Stimulated activated CD4-positive, alpha-beta T cell treated with anti-CD3 and anti-CD28 coated beads, Interleukin-12 subunit alpha, Interleukin-12 subunit beta, amount 100 ng/mL, for 48 hours (primary cell): ENCODE results near the gene BANK1.

Source experiments
- DNase-seq, 3 donors: peaks; one replicate each; pipeline ENCODE4 v3.0.0-alpha.2; 2020; ENCODE audit warnings: low read depth in 2 of 3, low spot score in 1 of 3

BANK1 gene

DNA sequence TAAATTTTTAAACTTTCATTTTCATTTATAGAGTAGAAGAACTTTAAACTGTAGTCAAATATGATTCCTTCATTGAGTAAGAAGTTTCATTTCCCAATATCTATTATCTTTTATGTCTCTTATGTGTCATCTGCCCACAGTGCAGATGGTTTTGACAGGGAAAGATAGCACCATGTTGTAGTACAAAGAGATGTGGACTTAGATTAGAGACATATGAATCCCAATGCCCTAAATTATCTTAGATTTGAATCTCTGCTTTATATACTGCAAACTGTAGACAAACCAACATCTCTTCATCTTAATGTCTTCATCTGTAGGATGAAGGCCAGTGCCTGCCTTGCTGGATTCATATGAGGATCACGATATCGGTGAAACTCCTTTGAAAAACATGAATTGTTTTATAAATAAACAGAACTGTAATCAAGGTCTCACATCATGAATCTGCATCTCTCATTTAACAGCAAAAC lies 217.5 kb downstream of the BANK1 start:
- DNase-seq, result no peak

DNA sequence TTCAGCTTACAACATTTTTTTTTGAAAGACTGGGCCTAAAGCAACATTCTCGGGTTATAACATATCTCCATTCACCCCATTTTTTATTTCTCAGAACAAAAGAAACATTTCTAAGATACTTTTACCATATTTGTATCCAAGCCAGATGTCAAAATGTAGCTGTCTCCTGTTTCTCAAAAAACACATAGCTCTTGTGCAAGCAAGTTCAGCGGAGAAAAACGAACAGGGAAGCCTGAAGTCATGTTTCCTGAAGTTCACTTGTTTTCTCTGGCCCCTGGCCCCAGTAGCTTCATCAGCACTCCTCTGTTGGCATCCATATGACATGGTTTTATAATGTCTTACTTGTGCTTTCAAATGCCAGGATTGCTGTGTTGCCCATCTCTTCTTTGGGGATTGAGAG lies 218.2 kb downstream of the BANK1 start:
- DNase-seq, result no peak

DNA sequence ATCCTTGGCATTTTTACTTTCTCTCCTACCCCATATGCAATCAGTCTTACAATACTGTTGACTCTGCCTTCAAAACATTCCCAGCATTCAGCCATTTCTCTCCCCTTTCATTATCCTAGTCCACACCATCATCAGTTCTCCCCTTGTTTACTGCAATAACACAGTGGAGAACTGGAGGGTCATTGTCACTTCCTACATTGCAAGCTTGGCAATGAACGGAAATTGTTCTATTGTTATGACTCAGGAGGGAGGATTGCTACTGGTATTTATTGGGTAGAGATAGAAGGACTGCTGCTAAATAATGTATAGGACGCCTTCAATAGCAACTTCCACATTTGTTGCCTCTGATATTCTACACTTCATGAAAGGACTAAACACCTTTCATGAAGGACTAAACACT lies 231.8 kb downstream of the BANK1 start:
- no peak for DNase-seq

DNA sequence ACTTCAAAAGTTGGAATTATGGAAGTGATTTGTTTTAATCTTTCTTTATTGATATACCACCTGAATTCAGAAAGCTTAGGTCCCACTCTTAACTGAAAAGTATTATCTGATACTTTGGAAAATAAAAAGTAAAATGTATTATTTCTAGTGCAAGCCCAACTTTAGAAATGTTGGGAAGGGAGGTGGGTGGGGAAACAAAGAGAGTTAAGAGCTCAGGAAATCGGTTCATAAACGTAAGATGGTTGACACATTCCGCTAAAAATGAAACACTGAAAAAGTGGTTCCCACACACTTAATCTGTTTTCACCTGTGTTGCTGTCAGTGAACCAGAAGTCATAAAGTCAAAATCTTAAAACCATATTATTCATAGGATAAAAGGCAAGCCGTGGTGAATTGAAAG lies 237.4 kb downstream of the BANK1 start:
- DNase-seq, result no peak

DNA sequence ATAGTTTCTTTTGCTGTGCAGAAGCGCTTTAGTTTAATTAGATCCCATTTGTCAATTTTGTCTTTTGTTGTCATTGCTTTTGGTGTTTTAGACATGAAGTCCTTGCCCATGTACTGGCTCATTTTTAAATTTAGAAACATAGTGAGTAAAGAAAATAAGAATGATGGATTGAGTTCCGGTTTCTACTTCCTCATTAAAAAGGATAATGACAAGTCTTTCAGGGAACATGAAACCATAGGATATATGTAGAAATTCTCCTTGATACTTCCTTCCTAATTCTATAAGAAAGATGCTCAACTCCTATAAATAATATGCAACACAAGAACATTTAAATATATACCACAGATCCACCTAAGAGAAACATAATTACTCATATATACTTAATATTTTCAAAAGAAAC lies 240.9 kb downstream of the BANK1 start:
- no peak for DNase-seq

DNA sequence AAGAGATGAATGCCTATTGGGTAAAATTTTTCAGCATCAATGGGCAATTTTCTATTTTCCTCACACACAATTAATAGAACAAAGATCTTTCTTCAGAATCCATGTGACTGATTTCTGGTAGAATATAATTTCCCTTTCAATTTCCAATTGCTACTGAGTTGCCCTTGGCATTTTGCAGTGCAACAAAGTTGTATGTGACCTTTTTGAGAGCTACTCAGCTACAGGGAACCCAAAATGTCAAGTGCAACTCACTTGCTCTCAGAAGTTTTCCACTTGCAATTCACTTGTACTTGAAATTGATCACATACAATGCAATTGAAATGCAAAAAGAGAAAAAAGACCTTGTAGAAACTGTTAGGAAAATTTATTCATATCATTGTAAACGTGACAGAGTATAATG lies 245.5 kb downstream of the BANK1 start:
- no peak for DNase-seq

DNA sequence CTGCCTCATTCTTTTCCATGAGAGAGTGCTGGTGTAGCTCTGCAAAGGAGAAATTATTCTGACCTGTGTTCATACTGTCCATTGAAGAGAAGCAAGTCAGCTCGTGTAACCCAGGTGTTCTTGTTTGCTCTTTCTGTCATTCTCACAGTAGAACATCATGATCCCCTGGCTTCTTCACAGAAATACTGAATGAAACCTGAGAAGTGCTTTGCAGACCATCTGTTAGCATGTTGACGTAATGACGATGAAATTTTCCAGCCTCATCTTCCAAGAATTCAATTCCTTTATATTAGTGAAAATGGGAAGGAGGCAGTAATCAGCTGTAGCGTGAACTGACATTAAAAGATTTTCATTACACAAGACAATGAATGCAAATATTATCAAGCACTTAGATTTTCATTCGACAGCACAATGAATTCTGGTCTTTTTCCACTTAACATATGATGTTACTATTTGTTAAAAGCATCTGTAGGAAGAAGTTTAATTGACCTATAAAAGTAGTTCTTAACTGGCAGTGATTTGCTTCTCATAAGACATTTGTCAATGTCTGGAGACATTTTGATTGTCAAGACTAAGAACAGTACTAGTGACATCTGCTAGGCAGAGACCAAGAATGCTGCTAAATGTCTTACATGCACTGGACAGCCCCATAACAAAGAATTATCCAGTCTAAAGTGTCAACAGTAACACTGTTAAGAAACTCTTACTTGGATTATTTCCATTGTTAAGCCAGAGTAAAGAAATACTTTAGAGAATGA lies 246.3 kb downstream of the BANK1 start:
- DNase-seq, result no peak

DNA sequence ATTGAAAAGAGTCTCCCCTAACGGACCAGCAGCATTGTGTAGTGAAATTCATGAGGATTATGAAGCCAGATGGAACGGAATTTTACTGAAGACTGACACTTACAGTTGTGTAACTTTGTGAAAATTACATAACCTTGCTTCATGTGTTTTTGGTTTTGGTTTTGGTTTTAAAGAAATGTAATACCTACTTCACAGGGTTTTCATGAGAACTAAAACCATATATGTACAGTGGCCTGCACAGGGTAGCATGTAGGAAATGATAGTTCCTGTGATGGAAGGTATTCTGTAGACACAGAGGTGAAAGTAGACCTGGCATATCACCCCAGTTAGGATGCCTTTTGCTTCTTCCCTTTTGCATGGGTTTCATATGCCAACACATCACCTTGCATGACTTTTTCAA lies 247.0 kb downstream of the BANK1 start:
- DNase-seq, result no peak

DNA sequence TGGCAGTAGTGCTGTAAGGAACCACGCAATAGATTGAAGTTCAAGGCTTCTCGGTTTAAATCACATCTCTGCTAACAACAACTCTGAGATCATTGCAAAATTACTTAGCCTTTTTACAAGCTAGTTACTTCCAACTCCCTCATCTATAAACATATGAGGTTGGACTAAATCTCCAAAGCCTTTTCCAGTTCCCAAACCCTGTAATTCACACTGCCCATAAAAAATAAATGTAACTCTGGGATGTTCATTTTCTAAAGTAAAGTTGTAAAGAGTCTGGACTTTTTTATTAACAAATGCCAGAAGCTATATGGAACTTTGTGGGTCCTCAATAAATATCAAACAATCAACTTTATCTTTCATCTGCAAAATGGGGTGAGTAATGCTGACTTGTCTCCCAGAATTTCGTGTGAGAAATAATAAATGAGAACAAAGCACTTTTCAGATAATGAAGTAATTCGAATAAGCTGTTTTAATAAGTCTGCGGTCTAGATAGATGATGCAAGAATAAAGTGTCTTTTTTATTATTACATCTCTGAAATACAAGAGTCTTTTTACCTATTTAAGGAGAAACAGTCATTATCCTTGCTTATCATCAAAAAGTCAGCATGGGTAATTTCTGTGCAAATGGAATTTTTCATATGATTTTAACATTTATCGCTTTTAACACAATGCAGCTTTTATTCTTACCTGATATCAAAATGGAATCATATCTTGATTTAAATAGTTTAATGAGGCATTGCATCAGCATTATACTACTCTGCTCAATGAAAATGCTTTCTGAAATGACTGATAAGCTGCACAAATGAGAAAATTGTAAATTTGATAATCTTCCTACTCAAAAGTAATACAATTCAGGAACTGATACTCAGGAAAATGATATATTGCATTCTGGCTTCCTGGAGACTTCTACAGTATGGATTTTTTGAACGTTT lies 252.6 kb downstream of the BANK1 start:
- DNase-seq, result no peak

DNA sequence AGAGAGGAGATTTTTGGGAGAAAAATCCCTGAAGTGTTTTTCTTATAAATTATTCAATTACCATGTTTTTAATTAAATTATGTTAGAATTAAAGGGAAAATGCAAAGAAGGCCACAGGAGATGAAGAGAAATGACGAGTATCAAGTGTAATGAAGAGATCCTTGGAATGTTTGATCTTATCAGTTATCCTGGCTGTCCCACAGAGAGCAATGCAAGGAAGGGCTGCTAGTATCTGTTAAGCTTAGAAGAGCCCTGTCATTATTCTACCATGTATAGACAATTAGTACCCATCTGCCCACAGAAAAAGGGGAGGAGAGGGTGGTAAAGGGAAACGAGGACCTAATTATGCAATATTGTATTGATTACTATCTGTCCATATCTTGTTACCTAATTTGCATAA lies 257.1 kb downstream of the BANK1 start:
- no peak for DNase-seq

DNA sequence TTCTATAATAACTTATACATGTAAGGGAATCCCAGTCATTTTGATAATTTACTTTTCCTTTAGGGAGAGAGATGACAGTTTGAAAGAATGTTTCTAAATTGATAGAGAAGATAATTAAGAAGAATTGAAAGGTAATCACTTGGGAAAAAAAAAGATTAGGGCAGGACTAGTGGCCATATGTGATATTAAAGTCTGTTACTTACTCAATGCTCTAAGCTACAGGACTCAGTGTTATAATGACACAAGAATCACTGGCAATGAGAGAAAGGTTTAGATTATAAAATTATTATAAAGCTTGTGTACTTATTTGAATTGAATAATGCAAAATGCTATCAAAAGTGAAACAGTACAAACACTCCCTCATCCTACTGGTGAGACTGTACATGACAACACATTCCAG lies 265.3 kb downstream of the BANK1 start:
- no peak for DNase-seq

DNA sequence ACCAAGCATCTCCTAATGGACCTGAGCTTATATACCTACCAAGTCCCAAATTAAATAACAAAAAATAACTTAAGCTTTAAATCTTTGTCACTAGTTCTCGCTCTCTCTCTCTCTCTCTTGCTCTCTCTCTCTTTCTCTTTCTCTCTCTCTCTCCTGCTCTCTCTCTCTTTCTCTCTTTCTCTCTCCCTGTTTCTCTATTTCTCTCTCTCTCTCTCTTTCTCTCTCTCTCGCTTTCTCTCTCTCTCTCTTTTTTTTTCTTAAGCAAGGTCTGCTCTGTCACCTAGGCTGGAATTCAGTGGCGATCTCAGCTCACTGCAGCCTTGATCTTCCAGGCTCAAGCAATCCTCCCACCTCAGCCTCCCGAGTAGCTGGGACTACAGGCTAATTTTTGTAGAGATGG lies 266.6 kb downstream of the BANK1 start:
- DNase-seq, result no peak

DNA sequence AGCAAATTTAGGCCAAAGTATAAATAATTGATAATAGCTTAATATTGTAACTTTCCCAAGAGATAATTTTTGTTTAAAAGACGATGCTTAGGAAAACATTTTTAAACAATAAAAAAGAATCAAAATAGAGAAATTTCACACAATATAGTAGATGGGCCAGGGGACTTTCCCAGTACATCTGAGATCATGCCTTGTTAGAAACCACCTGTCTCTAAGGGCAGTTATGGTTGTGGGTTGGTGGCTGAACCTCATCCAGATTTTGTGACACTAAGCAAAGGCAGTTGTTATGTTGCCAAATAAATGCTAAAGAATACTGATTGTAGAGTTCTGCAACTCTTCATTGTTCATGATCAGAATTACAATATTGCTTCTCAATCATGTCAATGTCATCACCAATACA lies 270.6 kb downstream of the BANK1 start:
- no peak for DNase-seq

DNA sequence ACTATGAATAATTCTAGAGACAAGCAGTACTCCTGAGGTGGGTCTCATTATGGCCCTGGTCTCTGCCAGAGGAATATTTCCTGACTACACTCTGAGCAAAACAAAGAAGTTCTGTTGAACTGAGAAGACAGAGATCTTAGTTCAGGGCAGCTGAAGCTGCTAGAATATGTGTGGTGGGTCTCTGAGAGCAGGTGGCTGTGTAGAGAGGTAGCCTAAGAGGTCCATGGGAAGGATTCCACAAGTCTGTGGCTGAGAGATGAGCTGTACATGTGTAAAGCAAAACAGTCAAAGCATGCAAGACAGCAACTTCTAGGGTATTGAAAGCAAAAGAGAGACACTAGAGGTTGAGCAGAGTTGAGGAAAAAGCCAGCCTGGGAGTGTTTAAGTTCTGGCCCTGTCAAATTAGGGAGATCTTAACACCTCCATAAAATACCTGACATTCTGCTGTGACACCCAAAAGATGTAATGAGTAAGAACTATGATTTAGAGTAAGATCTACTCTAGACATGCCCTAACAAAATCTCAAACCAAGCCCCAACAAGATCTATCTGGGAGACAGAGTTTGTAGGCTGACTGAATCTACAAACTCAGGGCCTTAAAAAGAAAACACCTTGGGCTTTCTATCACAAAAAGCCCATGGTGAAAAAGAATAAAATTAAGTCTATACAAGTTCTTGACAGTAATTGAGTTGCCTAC lies 274.4 kb downstream of the BANK1 start:
- no peak for DNase-seq

DNA sequence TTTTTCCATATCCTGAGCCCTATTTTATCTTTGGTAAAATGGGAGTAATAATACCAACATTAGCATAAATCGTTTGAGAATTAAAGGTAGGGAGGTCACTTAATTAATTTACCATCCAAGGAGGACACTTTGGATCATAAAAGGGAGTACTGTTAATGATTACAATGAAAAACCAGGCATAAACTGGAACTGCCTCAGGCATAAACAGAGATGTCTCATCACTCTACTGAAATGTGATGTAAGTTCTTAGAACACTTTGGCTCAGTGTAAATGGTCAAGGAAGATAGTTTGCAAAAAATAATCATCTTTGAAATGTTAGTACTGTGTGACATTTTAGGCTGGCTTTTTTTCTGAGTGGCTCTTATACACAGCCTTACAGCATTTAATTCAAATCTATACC lies 286.1 kb downstream of the BANK1 start:
- no peak for DNase-seq

DNA sequence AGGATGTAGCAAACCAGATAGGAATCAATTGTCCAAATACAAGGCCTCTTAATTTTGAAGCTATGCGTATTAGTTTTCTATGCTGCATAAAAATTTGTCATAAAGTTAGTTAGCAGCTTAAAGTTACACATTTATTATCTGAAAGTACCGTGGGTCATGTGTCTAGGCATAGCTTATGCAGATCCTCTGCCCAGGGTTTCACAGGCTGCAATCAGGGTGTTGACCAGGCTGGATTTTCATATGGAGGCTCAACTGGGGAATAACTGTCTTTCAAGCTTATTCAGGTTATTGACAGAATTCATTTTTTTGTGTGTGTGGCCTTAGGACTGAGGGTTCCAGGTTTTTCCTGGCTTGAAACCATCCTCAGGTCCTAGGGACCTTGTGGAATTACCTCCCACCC lies 289.7 kb downstream of the BANK1 start:
- DNase-seq, result no peak

DNA sequence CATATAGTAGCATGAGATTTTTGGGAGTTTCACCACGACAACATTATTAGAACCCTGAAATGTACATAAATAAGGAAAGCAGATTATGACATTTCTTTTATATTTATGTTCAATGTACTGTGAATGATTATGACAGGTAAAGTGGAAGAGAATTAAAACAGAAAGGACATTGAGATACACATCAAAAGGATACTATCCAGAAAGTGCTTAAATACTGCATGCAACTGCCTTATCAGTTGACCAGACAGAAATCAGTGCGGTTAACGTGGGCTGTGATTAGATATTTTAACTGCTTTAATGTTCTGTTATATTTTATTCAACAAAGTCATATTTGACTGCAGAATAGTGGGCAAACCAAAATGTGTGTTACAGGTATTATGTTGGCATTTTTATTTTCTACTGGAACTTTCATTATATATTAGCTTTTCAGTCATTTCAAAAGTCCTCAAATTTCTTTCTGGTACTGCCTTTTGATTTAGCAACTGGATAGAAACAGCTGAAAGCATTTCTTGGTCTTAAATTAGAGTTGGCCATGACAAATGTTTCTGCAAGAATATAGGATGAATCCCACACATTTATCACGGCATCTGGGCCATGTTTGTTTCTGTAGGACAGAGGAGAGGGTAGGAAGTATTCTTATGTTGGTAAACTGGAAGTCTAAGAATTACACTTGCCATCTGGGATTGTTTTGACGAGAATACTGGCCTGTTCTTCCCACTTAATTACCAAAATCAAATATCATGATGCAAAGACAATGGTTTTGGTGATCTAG lies 299.5 kb downstream of the BANK1 start:
- no peak for DNase-seq

DNA sequence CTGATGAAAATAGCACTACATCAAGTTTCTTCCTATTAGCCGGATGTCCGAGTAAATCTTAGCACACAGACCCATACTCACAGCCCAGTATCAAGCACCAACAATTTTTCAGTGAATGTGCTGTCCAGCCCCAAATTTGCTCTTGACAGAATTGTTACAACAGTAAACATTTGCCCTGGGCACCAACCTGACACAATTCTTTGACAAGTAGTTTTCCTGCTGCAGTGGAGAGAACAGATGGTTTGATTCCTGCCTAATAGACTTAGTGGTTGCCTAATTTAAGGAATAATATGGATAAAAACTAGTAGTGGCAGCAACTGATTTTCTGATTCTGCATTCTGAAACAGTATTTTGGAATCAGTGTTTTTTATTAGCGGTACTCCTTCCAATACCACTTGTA lies 301.1 kb downstream of the BANK1 start:
- no peak for DNase-seq

DNA sequence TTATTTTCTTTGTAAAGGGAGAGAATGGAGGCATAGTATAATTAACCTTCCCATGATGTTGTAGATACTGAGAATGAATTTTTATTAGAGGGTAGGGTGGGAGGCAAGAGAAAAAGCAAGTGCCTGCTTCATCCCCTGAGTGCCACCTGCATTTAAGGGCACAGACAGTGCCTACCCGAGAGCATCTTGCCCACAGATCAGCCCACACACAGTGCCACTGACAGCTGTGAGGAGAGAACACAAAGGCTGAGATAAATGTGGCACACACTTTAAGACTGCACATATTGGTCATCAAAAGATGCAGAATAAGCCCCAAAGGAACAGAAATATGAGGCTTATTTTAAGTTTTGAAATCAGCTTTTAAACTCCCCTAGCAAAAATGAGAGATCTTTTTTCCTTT lies 304.0 kb downstream of the BANK1 start:
- no peak for DNase-seq

DNA sequence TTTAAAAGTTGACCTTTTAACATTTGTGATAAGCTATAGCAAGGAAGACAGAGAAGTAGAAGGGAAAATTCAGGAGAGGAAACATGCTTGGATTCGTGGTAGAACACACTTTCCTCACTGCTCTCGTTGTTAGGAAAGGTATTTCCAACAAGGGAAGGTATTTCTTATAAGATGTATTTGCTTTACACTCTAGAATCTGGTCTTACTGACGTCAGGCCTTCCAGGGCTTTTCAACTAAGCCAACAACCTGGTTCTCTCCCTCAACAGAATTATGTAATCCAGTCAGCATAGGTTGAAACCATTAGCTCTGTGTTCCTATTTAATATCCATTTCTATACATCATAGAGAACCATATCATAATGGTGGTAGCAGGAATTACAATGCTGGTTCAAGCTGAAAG lies 312.8 kb downstream of the BANK1 start:
- no peak for DNase-seq

DNA sequence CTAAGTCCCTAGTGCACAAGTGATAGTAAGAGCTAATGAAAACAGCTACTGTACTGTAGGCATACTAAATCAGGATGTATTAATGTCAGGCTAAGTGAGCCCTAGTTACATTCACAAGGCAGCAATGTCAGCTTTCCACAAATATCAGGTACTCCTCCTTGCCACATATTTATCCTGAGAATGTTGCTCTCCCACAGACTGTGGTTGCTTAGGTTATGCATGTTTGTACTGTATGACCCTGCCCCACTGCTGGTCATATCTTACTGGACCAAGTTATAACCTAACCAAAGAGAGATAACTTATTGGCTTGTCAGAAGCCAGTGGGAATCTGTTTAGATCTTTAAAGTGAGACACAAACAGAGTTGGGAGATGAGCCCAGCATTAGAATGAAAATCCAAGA lies 313.7 kb downstream of the BANK1 start:
- no peak for DNase-seq
